ENCODE results near the gene ITPR1. TPM values are rescaled to one million over a fixed set of nuclear protein-coding genes. Genes with fewer than 3 reads are reported as not detected.

Gene ITPR1
- total and polyA plus RNA-seq, 2 experiments from 2014 or later, result 6.8 to 21.0 TPM

DNA sequence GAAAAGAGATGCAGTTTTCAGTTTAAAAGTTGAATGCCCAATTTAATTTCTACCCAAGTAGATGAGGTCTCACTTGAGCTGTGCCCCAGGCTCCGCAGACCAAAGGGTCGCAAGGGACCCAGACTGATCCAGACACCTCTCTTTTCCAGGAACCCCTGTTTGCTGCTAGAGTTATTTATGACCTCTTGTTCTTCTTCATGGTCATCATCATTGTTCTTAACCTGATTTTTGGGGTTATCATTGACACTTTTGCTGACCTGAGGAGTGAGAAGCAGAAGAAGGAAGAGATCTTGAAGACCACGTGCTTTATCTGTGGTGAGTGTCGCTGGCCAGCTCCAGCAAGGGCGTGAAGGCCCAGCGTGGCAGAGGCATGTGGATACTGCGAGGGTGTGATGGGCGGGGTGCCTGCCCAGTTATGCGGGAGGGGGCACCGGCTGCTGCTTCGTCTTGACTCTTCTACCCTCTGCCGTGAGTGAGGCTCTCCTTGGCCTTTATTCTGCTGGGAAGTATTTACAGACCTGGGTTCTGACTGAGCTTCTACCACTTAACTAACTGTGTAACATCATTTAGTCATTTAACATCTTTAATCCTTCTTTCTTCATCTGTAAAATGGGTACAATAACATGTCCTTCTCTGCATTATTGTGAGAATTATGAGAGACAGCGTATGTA is 321.9 kb downstream of the ITPR1 start (continued):
- TF ChIP-seq ZNF462 (CRISPR knock-in tag; IDR thresholded peaks at IDR 0.05) (no peak), EZH2 (IDR thresholded peaks at IDR 0.05; ENCODE audit: low read depth, unreplicated experiment) (no peak), JUNB (IDR thresholded peaks at IDR 0.05; ENCODE audit: unreplicated experiment) (no peak), REST (IDR thresholded peaks at IDR 0.05; ENCODE audit: unreplicated experiment) (no peak), EZH2phosphoT487 (IDR thresholded peaks at IDR 0.05; ENCODE audit: unreplicated experiment) (no peak), CREB1 (CRISPR knock-in tag; IDR thresholded peaks at IDR 0.05; ENCODE audit: low read depth) (no peak)
- TF ChIP-seq, protein P1, sequence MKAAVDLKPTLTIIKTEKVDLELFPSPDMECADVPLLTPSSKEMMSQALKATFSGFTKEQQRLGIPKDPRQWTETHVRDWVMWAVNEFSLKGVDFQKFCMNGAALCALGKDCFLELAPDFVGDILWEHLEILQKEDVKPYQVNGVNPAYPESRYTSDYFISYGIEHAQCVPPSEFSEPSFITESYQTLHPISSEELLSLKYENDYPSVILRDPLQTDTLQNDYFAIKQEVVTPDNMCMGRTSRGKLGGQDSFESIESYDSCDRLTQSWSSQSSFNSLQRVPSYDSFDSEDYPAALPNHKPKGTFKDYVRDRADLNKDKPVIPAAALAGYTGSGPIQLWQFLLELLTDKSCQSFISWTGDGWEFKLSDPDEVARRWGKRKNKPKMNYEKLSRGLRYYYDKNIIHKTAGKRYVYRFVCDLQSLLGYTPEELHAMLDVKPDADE (IDR thresholded peaks at IDR 0.05), result no peak

All from GM23338 (cell line).